GM12878 (cell line): Measurements from ENCODE around the gene USP25. TPM values are rescaled to one million over a fixed set of nuclear protein-coding genes. Genes with fewer than 3 reads are reported as not detected.

Experiments
- CBX3 ChIP-seq: fragments of 200-600 bp; sonication (generic); IDR thresholded peaks from 2 replicates; pipeline ENCODE4 v1.6.1; 2016; ENCODE audit warnings: low read depth, borderline replicate concordance
- CHD2 ChIP-seq: IDR thresholded peaks from 2 replicates; pipeline ENCODE4 v1.6.1; 2011; ENCODE audit warnings: low read depth, low read length, improper control_type of control experiment, borderline replicate concordance
- HCFC1 ChIP-seq: fragments of 150-350 bp; IDR thresholded peaks from 2 replicates; pipeline ENCODE4 v1.6.1; 2014; ENCODE audit warnings: low read length
- MTA2 ChIP-seq: fragments of 450-650 bp; IDR thresholded peaks from 2 replicates; pipeline ENCODE4 v1.6.1; 2016; ENCODE audit warnings: low read depth, mild to moderate bottlenecking, moderate library complexity
- NFIC ChIP-seq: IDR thresholded peaks from 2 replicates; pipeline ENCODE4 v1.6.1; 2012; ENCODE audit warnings: low read depth, mild to moderate bottlenecking, inconsistent platforms, low read length, moderate library complexity
- NR2F1 ChIP-seq: fragments of 450-650 bp; conservative IDR thresholded peaks from 2 replicates; pipeline ENCODE4 v1.6.1; 2017; ENCODE audit warnings: mild to moderate bottlenecking
- ZNF217 ChIP-seq: fragments of 450-650 bp; IDR thresholded peaks from 2 replicates; pipeline ENCODE4 v1.6.1; 2017; ENCODE audit warnings: antibody characterized with exemption, mild to moderate bottlenecking
- ZSCAN29 ChIP-seq: fragments of 450-650 bp; IDR thresholded peaks from 2 replicates; pipeline ENCODE4 v1.6.1; 2017; ENCODE audit warnings: mild to moderate bottlenecking, moderate library complexity
- polyA plus RNA-seq, 11 experiments: library from polyadenylated mRNA; depleted of rRNA in 4 of 11; unstranded in 6 of 11; stranded (reverse) in 5 of 11; fragments of >200 nt; fragmentation: Nextera tagmentation in 4 of 11; fragmentation: Illumina TruSeq in 1 of 11; extraction: Ambion mirVana in 4 of 11; extraction: Trizol in 1 of 11; gene quantifications; 1 replicate in 1 of 11; 2 replicates in 10 of 11; pipeline versions ENCODE4 v1.2.1 to v1.2.3, GENCODE V29; 2011 to 2016; ENCODE audit warnings: inconsistent platforms in 2 of 11, missing spikeins in 2 of 11, low read depth in 1 of 11
- total RNA-seq, 4 experiments: library from RNA; depleted of rRNA in 3 of 4; stranded (reverse); fragments of >200 nt in 3 of 4; fragmentation: Illumina TruSeq in 1 of 4; extraction: Trizol in 1 of 4; gene quantifications; 2 replicates each; pipeline versions ENCODE4 v1.2.1 to v1.2.3, GENCODE V29; 2013 to 2021
- TF ChIP-seq, protein P1 (sequence below): fragments of 450-650 bp; IDR thresholded peaks from 2 replicates; pipeline ENCODE4 v1.6.1; 2016; ENCODE audit warnings: mild to moderate bottlenecking
- TF ChIP-seq, protein P2 (sequence below): fragments of 450-650 bp; IDR thresholded peaks from 2 replicates; pipeline ENCODE4 v1.6.1; 2018; ENCODE audit warnings: mild to moderate bottlenecking, low read depth, moderate library complexity; ENCODE audit not compliant: partially characterized antibody
- TF ChIP-seq, protein P3 (sequence below): IDR thresholded peaks from 2 replicates; pipeline ENCODE4 v1.6.1; 2012; ENCODE audit warnings: improper control_type of control experiment, low read depth, low read length; ENCODE audit not compliant: insufficient replicate concordance

USP25 gene
- total and polyA plus RNA-seq, 10 of the 15 experiments (the other 5 are each of a cell fraction or from before 2014, with no cell fraction given): 1.5 to 31.3 (median 23.4) TPM

DNA sequence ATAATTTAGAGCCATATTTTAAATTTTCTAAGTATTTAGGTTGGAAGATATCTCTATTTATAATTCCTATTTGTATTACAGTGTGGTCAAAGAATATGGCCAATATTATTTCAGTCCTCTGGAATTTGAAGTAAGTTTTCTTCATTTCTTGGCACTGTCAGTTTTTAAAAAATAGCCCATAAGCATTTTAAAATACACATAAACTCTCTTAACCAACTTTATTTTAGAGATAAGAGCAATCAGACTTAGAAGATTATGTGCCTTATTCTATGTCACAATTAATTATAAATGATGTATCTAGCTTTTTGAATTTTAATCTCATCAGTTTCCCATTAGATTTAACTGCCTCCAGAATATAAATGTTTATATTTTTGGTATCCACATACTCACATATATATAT, 130.8 kb downstream of the USP25 start (continued):
- TF ChIP-seq, protein P1, sequence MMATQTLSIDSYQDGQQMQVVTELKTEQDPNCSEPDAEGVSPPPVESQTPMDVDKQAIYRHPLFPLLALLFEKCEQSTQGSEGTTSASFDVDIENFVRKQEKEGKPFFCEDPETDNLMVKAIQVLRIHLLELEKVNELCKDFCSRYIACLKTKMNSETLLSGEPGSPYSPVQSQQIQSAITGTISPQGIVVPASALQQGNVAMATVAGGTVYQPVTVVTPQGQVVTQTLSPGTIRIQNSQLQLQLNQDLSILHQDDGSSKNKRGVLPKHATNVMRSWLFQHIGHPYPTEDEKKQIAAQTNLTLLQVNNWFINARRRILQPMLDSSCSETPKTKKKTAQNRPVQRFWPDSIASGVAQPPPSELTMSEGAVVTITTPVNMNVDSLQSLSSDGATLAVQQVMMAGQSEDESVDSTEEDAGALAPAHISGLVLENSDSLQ: no peak
- TF ChIP-seq NR2F1: no peak
- TF ChIP-seq NFIC: no peak
- no peak for TF ChIP-seq CBX3
- no peak for TF ChIP-seq CHD2
- TF ChIP-seq, protein P2, sequence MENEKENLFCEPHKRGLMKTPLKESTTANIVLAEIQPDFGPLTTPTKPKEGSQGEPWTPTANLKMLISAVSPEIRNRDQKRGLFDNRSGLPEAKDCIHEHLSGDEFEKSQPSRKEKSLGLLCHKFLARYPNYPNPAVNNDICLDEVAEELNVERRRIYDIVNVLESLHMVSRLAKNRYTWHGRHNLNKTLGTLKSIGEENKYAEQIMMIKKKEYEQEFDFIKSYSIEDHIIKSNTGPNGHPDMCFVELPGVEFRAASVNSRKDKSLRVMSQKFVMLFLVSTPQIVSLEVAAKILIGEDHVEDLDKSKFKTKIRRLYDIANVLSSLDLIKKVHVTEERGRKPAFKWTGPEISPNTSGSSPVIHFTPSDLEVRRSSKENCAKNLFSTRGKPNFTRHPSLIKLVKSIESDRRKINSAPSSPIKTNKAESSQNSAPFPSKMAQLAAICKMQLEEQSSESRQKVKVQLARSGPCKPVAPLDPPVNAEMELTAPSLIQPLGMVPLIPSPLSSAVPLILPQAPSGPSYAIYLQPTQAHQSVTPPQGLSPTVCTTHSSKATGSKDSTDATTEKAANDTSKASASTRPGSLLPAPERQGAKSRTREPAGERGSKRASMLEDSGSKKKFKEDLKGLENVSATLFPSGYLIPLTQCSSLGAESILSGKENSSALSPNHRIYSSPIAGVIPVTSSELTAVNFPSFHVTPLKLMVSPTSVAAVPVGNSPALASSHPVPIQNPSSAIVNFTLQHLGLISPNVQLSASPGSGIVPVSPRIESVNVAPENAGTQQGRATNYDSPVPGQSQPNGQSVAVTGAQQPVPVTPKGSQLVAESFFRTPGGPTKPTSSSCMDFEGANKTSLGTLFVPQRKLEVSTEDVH: no peak
- TF ChIP-seq, protein P3, sequence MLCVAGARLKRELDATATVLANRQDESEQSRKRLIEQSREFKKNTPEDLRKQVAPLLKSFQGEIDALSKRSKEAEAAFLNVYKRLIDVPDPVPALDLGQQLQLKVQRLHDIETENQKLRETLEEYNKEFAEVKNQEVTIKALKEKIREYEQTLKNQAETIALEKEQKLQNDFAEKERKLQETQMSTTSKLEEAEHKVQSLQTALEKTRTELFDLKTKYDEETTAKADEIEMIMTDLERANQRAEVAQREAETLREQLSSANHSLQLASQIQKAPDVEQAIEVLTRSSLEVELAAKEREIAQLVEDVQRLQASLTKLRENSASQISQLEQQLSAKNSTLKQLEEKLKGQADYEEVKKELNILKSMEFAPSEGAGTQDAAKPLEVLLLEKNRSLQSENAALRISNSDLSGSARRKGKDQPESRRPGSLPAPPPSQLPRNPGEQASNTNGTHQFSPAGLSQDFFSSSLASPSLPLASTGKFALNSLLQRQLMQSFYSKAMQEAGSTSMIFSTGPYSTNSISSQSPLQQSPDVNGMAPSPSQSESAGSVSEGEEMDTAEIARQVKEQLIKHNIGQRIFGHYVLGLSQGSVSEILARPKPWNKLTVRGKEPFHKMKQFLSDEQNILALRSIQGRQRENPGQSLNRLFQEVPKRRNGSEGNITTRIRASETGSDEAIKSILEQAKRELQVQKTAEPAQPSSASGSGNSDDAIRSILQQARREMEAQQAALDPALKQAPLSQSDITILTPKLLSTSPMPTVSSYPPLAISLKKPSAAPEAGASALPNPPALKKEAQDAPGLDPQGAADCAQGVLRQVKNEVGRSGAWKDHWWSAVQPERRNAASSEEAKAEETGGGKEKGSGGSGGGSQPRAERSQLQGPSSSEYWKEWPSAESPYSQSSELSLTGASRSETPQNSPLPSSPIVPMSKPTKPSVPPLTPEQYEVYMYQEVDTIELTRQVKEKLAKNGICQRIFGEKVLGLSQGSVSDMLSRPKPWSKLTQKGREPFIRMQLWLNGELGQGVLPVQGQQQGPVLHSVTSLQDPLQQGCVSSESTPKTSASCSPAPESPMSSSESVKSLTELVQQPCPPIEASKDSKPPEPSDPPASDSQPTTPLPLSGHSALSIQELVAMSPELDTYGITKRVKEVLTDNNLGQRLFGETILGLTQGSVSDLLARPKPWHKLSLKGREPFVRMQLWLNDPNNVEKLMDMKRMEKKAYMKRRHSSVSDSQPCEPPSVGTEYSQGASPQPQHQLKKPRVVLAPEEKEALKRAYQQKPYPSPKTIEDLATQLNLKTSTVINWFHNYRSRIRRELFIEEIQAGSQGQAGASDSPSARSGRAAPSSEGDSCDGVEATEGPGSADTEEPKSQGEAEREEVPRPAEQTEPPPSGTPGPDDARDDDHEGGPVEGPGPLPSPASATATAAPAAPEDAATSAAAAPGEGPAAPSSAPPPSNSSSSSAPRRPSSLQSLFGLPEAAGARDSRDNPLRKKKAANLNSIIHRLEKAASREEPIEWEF: no peak
- TF ChIP-seq MTA2: no peak
- no peak for TF ChIP-seq ZSCAN29
- no peak for TF ChIP-seq HCFC1
- TF ChIP-seq ZNF217: no peak
- TF ChIP-seq, all 136 proteins: peak for 0
